HEK293 (cell line): ENCODE measurements around the gene CACNA2D4.

Experiments
- CTCF ChIP-seq: fragments of 450-650 bp; formaldehyde crosslinking; IDR thresholded peaks from 2 replicates; pipeline ENCODE4 v1.5.1; 2016; ENCODE audit warnings: missing biosample characterization, missing genetic modification characterization
- SALL2 ChIP-seq: fragments of 450-650 bp; formaldehyde crosslinking; IDR thresholded peaks from 2 replicates; pipeline ENCODE4 v1.5.0; 2017; ENCODE audit warnings: missing biosample characterization, mild to moderate bottlenecking, missing genetic modification characterization, borderline replicate concordance
- YY1 ChIP-seq: fragments of 450-650 bp; formaldehyde crosslinking; IDR thresholded peaks from 2 replicates; pipeline ENCODE4 v1.5.1; 2018; ENCODE audit warnings: missing biosample characterization, missing genetic modification characterization

GRCh38 chr12:1795785-1796514 lies 122.5 kb downstream of the CACNA2D4 start:
- TF ChIP-seq CTCF (tag by site-specific recombination) (peak; percentile 79), YY1 (tag by site-specific recombination) (0 out of 2 replicates have a peak, but pooled peaks have one; percentile 12), SALL2 (no peak)
